ENCODE results near the gene CYLD. TPM values are rescaled to one million over a fixed set of nuclear protein-coding genes. Genes with fewer than 3 reads are reported as not detected.

The CYLD gene
- total and polyA plus RNA-seq, 11 donors, result 7.5 to 68.8 (median 38.8) TPM

GRCh38 chr16:50821586-50821985 is 79.7 kb downstream of the CYLD start:
- ATAC-seq (no peak), DNase-seq (no peak)
- intact Hi-C loops (cut with DNase I), result no loop called here
- Histone ChIP-seq H3K27me3 (peaks cover 0 to 6% (median 0%) of the 10 kb centered on the region in 9 donors), H3K36me3 (no peaks in the 10 kb centered on the region), H3K4me3 (no peak overlapping the region), H3K9me3 (peaks cover 0 to 4% (median 0%) of the 10 kb centered on the region in 12 donors), H3K27ac (no peak overlapping the region), H3K4me1 (no peaks in the 10 kb centered on the region)
- 81 to 88% (median 83%) methylated on average over 6 of the region's 6 CpGs for WGBS, 4 donors
- no peak for TF ChIP-seq POLR2A (IDR thresholded peaks at IDR 0.05)
- no peak for TF ChIP-seq CTCF (IDR thresholded peaks at IDR 0.05)

DNA sequence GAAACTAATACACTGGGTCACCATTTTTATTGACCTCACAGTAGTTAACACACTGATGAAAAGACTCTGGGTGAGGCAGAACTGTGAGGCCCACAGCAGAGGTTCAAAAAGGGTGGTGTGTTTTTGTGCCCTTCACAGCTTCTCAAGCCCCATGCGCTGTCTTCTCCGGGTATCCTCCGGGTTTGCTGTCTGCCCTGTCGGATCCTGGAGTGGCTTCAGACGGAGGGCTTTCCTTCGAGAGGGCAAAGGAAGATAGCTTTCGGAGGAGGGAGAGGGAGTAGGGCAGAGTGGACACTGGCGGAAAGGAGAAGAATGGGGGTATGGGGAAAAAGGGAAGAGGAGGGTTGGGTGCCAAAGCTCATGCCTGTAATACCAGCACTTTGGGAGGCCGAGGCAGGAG is 80.8 kb downstream of the CYLD start:
- Histone ChIP-seq H3K4me3 (no peak overlapping the region), H3K4me1 (no peaks in the 10 kb centered on the region), H3K9me3 (peaks cover 0 to 4% (median 0%) of the 10 kb centered on the region in 12 donors), H3K36me3 (no peaks in the 10 kb centered on the region), H3K27ac (no peak overlapping the region), H3K27me3 (peaks cover 0 to 6% (median 0%) of the 10 kb centered on the region in 9 donors)
- ATAC-seq (no peak), DNase-seq (no peak)
- intact Hi-C loops (cut with DNase I), result no loop called here
- WGBS, 4 donors, result 80 to 96% (median 81%) methylated on average over 9 of the region's 9 CpGs
- TF ChIP-seq CTCF (IDR thresholded peaks at IDR 0.05) (no peak), POLR2A (IDR thresholded peaks at IDR 0.05) (no peak)

DNA sequence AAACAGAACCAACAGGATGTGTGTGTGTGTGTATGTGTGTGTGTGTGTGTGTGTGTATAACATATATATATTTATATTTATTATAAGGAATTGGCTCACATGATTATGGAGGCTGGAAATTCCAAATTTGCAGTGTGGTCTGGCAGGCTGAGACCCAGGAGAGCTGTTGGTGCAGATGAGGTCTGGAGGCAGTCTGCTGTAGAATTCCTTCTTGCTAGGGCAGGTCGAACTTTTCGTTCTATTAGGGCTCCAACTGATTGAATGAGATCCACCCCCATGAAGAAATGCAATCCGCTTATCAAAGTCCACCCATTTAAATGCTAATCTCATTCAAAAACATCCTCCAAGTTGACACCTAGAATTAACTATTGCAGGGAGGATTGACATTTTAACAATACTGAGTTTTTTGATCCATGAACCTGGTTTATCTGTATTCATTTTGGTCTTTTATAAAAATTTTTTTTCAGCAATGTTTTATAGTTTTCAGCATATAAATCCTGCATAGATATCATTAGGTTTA is 85.0 kb downstream of the CYLD start:
- 65 to 81% (median 72%) methylated on average over 3 of the region's 3 CpGs for WGBS, 4 donors
- TF ChIP-seq CTCF (IDR thresholded peaks at IDR 0.05), result no peak
- H3K4me3 ChIP-seq, result no peak overlapping the region
- H3K27me3 ChIP-seq, result no peaks in the 10 kb centered on the region
- ATAC-seq, result no peak
- no peaks in the 10 kb centered on the region for H3K4me1 ChIP-seq
- DNase-seq, result no peak
- H3K27ac ChIP-seq, result no peak overlapping the region
- intact Hi-C loops (cut with DNase I), result no loop called here
- peaks cover 0 to 4% (median 0%) of the 10 kb centered on the region in 12 donors for H3K9me3 ChIP-seq
- H3K36me3 ChIP-seq, result no peaks in the 10 kb centered on the region

DNA sequence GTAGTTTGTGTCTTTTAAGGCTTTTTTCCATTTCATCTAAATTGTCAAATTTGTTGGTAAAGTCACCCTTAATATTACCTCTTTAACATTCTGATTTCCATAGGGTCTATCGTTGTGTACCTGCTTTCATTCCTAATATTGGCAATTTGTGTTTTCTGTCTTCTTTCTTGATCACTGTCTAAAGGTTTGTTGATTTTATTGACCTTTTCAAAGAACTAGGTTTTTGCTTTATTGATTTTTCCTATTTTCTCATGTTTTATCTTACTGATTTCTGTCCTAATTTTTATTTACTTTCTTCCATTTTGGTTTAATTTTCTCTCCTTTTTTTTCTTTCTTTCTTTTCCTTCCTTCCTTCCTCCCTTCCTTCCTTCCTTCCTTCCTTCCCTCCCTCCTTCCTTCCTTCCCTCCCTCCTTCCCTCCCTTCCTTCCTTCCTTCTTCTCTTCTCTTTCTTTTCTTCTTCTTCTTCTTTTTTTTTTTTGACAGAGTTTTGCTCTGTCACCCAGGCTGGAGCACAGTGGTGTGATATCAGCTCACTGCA is 86.3 kb downstream of the CYLD start:
- H3K9me3 ChIP-seq, result peaks cover 0 to 7% (median 0%) of the 10 kb centered on the region in 12 donors
- TF ChIP-seq CTCF (IDR thresholded peaks at IDR 0.05), result no peak
- TF ChIP-seq POLR2A (IDR thresholded peaks at IDR 0.05), result no peak
- H3K27ac ChIP-seq, result no peak overlapping the region
- H3K27me3 ChIP-seq, result no peaks in the 10 kb centered on the region
- DNase-seq (no peak), ATAC-seq (no peak)
- H3K4me3 ChIP-seq, result no peak overlapping the region
- H3K36me3 ChIP-seq, result no peaks in the 10 kb centered on the region
- no peaks in the 10 kb centered on the region for H3K4me1 ChIP-seq
- WGBS, 4 donors, result 89 to 100% (median 91%) methylated on average over 1 of the region's 1 CpG
- intact Hi-C loops (cut with DNase I), result no loop called here

All from heart left ventricle (tissue), 16 donors.